NCI-H1694 (cell line): ENCODE measurements around the gene SMDT1.
"Not testable (repeated sequence)": the region's sequence is repeated elsewhere in the genome, so short reads cannot be mapped to it uniquely, and the experiment has no call there.

ENCODE experiments used
- DNase-seq: peaks from one replicate; lab custom pipeline; 2025; lab: John Stamatoyannopoulos, UW

The SMDT1 gene

GRCh38 chr22:42070517-42071422 lies 8.7 kb upstream of the SMDT1 start, which contains the start of gene NAGA:
Gene NAGA, minus strand, starts transcription at chr22:42070812. Its CDS starts 515 bp downstream, at chr22:42070297.
- peak; percentile 97 for DNase-seq

- DNase-seq = not testable (repeated sequence)
These were observed 8.0 kb upstream of the SMDT1 start for GRCh38 chr22:42071508-42071907.

- no peak for DNase-seq
These were observed 6.7 kb upstream of the SMDT1 start for GRCh38 chr22:42072606-42073330.

GRCh38 chr22:42073621-42074041 lies 5.9 kb upstream of the SMDT1 start:
- no peak for DNase-seq

GRCh38 chr22:42074132-42074811 lies 5.2 kb upstream of the SMDT1 start, which contains the start of gene PHETA2:
Gene PHETA2, plus strand, starts transcription at chr22:42074248. Its CDS starts 3,046 bp downstream, at chr22:42077294.
- DNase-seq = no peak

- no peak for DNase-seq
These were observed 4.4 kb upstream of the SMDT1 start for GRCh38 chr22:42074846-42075676.

- DNase-seq = no peak
These were observed 2.6 kb upstream of the SMDT1 start for GRCh38 chr22:42076764-42077485.

- no peak for DNase-seq
These were observed 1.9 kb upstream of the SMDT1 start for GRCh38 chr22:42077486-42078125.

GRCh38 chr22:42078469-42079318 lies 806 bp upstream of the SMDT1 start:
- no peak for DNase-seq

- peak; percentile 32 for DNase-seq
These were observed 787 bp downstream of the SMDT1 start for GRCh38 chr22:42080287-42080686.

- DNase-seq = no peak
These were observed 3.6 kb downstream of the SMDT1 start for GRCh38 chr22:42083119-42083518.

GRCh38 chr22:42084874-42085273 lies 5.4 kb downstream of the SMDT1 start:
- DNase-seq = no peak

GRCh38 chr22:42086051-42086450 lies 6.6 kb downstream of the SMDT1 start:
- DNase-seq = no peak

- DNase-seq = peak; percentile 98
These were observed 11.3 kb downstream of the SMDT1 start, which contains the start of gene NDUFA6 for GRCh38 chr22:42090596-42091454. Gene NDUFA6, minus strand, starts transcription at chr22:42090772. Its CDS starts 28 bp downstream, at chr22:42090744.

- DNase-seq = no peak
These were observed 11.9 kb downstream of the SMDT1 start for GRCh38 chr22:42091455-42091782.

GRCh38 chr22:42101199-42101598 lies 21.7 kb downstream of the SMDT1 start:
- no peak for DNase-seq

GRCh38 chr22:42104332-42104860 lies 24.9 kb downstream of the SMDT1 start:
- DNase-seq = not testable (repeated sequence)

GRCh38 chr22:42108848-42109247 lies 29.3 kb downstream of the SMDT1 start:
- no peak for DNase-seq
